K562 (cell line): ENCODE results near the gene TMEM132C. TPM values are rescaled to one million over a fixed set of nuclear protein-coding genes. Genes with fewer than 3 reads are reported as not detected.

Experiments used
- ATAC-seq: fragments of 200-7000 bp; cut with Tn5 transposase; 3 replicates; pipeline ENCODE4 v1.9.1; 2020; ENCODE audit warnings: moderate library complexity
- BruUV-seq: library from RNA; stranded (reverse); fragments of 400-500 nt; replicated peaks from 2 replicates; lab custom pipeline; 2021; lab: Mats Ljungman, UMichigan
- CTCF ChIA-PET: fragments of 300-600 bp; formaldehyde crosslinking; extraction: SDS; loops from one replicate; lab custom pipeline; 2021; ENCODE audit warnings: low intra/inter-chr PET ratio; lab: Yijun Ruan, JAX
- POLR2A ChIA-PET: fragments of 300-600, 350-650 bp; sonication (Branson Sonifier 250); formaldehyde crosslinking; extraction: SDS; loops from one replicate; lab custom pipeline; 2021; ENCODE audit warnings: antibody characterized with exemption, inconsistent platforms; lab: Yijun Ruan, JAX
- DNase-seq, 4 experiments: peaks; one replicate each; pipeline versions ENCODE4 v3.0.0 to v3.0.0-alpha.2; 2011 to 2018; ENCODE audit warnings: low spot score in 3 of 4, mixed read lengths in 3 of 4; ENCODE audit errors: extremely low read depth in 1 of 4
- FAIRE-seq: peaks from 2 replicates; lab custom pipeline; 2011; peaks lifted over from hg19 to GRCh38; lab: Jason Lieb, UNC
- H2AFZ ChIP-seq: 2 replicates; pipeline ENCODE4 v1.6.0; 2011; ENCODE audit warnings: low read depth, low read length, control low read depth, inconsistent platforms
- H3K27ac ChIP-seq: fragments of 200-600 bp; 3 replicates; pipeline ENCODE4 v1.8.0; 2011; ENCODE audit warnings: low read depth, mild to moderate bottlenecking, control low read depth, inconsistent platforms, low read length, moderate library complexity, mixed read lengths; ENCODE audit errors: extremely low read depth
- H3K27me3 ChIP-seq, 2 experiments: fragments of 300-600 bp in 1 of 2; 2 replicates in 1 of 2; 3 replicates in 1 of 2; pipeline versions ENCODE4 v1.6.0 to v1.8.0; 2011; ENCODE audit warnings: inconsistent platforms in 2 of 2, low read length in 2 of 2, mild to moderate bottlenecking in 1 of 2, mixed read lengths in 1 of 2, moderate library complexity in 1 of 2; ENCODE audit not compliant: control insufficient read depth in 2 of 2, insufficient read depth in 2 of 2
- H3K36me3 ChIP-seq: fragments of 300-600 bp; 3 replicates; pipeline ENCODE4 v1.8.0; 2011; ENCODE audit warnings: mild to moderate bottlenecking, low read length, inconsistent platforms; ENCODE audit not compliant: control insufficient read depth, insufficient read depth
- H3K4me1 ChIP-seq, 2 experiments: fragments of 200-600 bp in 1 of 2; replicated peaks in 1 of 2; 2 replicates in 1 of 2; 3 replicates in 1 of 2; pipeline versions ENCODE4 v1.5.1 to v1.8.0; 2011; ENCODE audit warnings: inconsistent platforms in 2 of 2, low read length in 2 of 2, mild to moderate bottlenecking in 1 of 2, mixed read lengths in 1 of 2, moderate library complexity in 1 of 2; ENCODE audit not compliant: control insufficient read depth in 2 of 2, insufficient read depth in 2 of 2
- H3K4me2 ChIP-seq: 2 replicates; pipeline ENCODE4 v1.6.1; 2011; ENCODE audit warnings: low read length, control low read depth, inconsistent platforms, mixed read lengths; ENCODE audit not compliant: insufficient read depth
- H3K4me3 ChIP-seq: fragments of 200-600 bp; sonication (generic), shearing (Covaris generic); 2 replicates; pipeline ENCODE4 v1.5.1; 2016; ENCODE audit warnings: control low read depth, inconsistent platforms
- H3K79me2 ChIP-seq: fragments of 200-600 bp; 3 replicates; pipeline ENCODE4 v1.8.0; 2011; ENCODE audit warnings: low read length, inconsistent platforms; ENCODE audit not compliant: control insufficient read depth, insufficient read depth
- H3K9ac ChIP-seq, 2 experiments: 2 replicates each; pipeline versions ENCODE4 v1.6.0 to v1.6.1; 2011; ENCODE audit warnings: low read depth in 2 of 2, low read length in 2 of 2, control low read depth in 1 of 2, inconsistent platforms in 1 of 2, mild to moderate bottlenecking in 1 of 2, mixed read lengths in 1 of 2; ENCODE audit not compliant: insufficient read depth in 1 of 2
- H3K9me1 ChIP-seq: one replicate; pipeline ENCODE4 v1.6.0; 2011; ENCODE audit warnings: inconsistent platforms, mild to moderate bottlenecking, low read length, moderate library complexity; ENCODE audit not compliant: control insufficient read depth, insufficient read depth
- H3K9me3 ChIP-seq: replicated peaks from 2 replicates; pipeline ENCODE4 v1.5.1; 2011; ENCODE audit warnings: low read depth, low read length, inconsistent platforms; ENCODE audit not compliant: control insufficient read depth, insufficient read depth
- H4K20me1 ChIP-seq: replicated peaks from 2 replicates; pipeline ENCODE4 v1.6.1; 2011; ENCODE audit warnings: low read length, inconsistent platforms, mixed read lengths; ENCODE audit not compliant: control insufficient read depth, insufficient read depth
- FOXJ3 ChIP-seq: sonication (generic); formaldehyde crosslinking; IDR thresholded peaks from 2 replicates; pipeline ENCODE4 v1.4.0; 2020; ENCODE audit warnings: mild to moderate bottlenecking, missing genetic modification reagents
- KLF16 ChIP-seq: IDR thresholded peaks from 2 replicates; pipeline ENCODE4 v1.6.1; 2016; ENCODE audit warnings: antibody characterized with exemption
- MCM3 ChIP-seq: fragments of 450-650 bp; IDR thresholded peaks from 2 replicates; pipeline ENCODE4 v1.6.1; 2016
- MNT ChIP-seq, 2 experiments: fragments of 450-650 bp; conservative IDR thresholded peaks; 2 replicates each; pipeline ENCODE4 v1.6.1; 2017; ENCODE audit warnings: mild to moderate bottlenecking in 2 of 2, moderate library complexity in 2 of 2
- RAD21 ChIP-seq, 2 experiments: fragments of 250-450 bp in 1 of 2; fragments of 450-650 bp in 1 of 2; sonication (Bioruptor Pico) in 1 of 2; formaldehyde crosslinking in 1 of 2; IDR thresholded peaks in 1 of 2; conservative IDR thresholded peaks in 1 of 2; 2 replicates each; pipeline versions ENCODE4 v1.4.0 to v1.8.0; 2020 to 2022; ENCODE audit warnings: mild to moderate bottlenecking in 2 of 2, moderate library complexity in 1 of 2
- TGIF2 ChIP-seq: sonication (generic); formaldehyde crosslinking; IDR thresholded peaks from 2 replicates; pipeline ENCODE4 v1.8.1; 2022; ENCODE audit warnings: mild to moderate bottlenecking, missing genetic modification reagents, moderate library complexity
- WGBS: fragments of 100-300 bp; shearing (Covaris generic); methylation state at CpG from one replicate; pipeline ENCODE4 v1.1.6; 2016; ENCODE audit warnings: low coverage, mixed read lengths; ENCODE audit not compliant: insufficient coverage; ENCODE audit errors: missing lambda C conversion rate; 5-methylcytosine and 5-hydroxymethylcytosine counted together
- in situ Hi-C: fragments of 300-500 bp; cut with MboI; formaldehyde crosslinking; loops from 4 replicates; pipeline ENCODE4 v1.15.0; 2018; ENCODE audit warnings: inconsistent platforms, mixed read lengths
- intact Hi-C: fragments of 100-400 bp; cut with micrococcal nuclease; formaldehyde crosslinking; loops from 2 replicates; pipeline ENCODE4 v1.14.2; 2022
- polyA plus RNA-seq, 8 experiments: library from polyadenylated mRNA; depleted of rRNA in 4 of 8; stranded (reverse) in 5 of 8; unstranded in 3 of 8; fragments of >200 nt; fragmentation: Nextera tagmentation in 2 of 8; fragmentation: Illumina TruSeq in 1 of 8; extraction: Ambion mirVana in 2 of 8; extraction: Trizol in 1 of 8; gene quantifications; 2 replicates each; pipeline versions ENCODE4 v1.2.1 to v1.2.3, GENCODE V29; 2011 to 2014; ENCODE audit warnings: inconsistent platforms in 1 of 8, missing spikeins in 1 of 8
- total RNA-seq, 7 experiments: library from RNA; depleted of rRNA in 6 of 7; stranded (reverse); fragments of >200 nt in 6 of 7; fragmentation: Illumina TruSeq in 2 of 7; extraction: Trizol in 2 of 7; gene quantifications; 2 replicates each; pipeline versions ENCODE4 v1.2.1 to v1.2.3, GENCODE V29; 2011 to 2021; ENCODE audit warnings: low replicate concordance in 1 of 7

Gene TMEM132C
- total and polyA plus RNA-seq, 9 of the 15 experiments (the other 6 are each of a cell fraction or from before 2014, with no cell fraction given), result not detected

- Histone ChIP-seq H3K4me2 (no peak overlapping the region), H3K9me3 (no peaks in the 10 kb centered on the region), H3K27ac (no peak overlapping the region), H3K36me3 (no peaks in the 10 kb centered on the region), H2AFZ (no peak overlapping the region), H3K4me1 (no peaks in the 10 kb centered on the region; a peak in 1 of 5 replicates), H3K27me3 (peaks cover 2 to 13% of the 10 kb centered on the region in 2 experiments; a peak in 3 of 5 replicates), H3K9me1 (no peaks in the 10 kb centered on the region), H4K20me1 (no peaks in the 10 kb centered on the region), H3K79me2 (no peaks in the 10 kb centered on the region), H3K9ac (no peak overlapping the region), H3K4me3 (no peak overlapping the region)
- POLR2A ChIA-PET, result no interaction called here
- CTCF ChIA-PET, result no interaction called here
- FAIRE-seq (no peak), ATAC-seq (no peak), DNase-seq (no peak)
- in situ Hi-C loops (no loop called here), intact Hi-C loops (no loop called here)
- TF ChIP-seq TGIF2 (CRISPR knock-in tag) (no peak), MNT (conservative IDR thresholded peaks at IDR 0.05) (no peak)
- 0% methylated on average over 8 of the region's 8 CpGs for whole genome bisulfite sequencing
- BruUV-seq, result no TSS peak
Measured at GRCh38 chr12:128727461-128727860, 460.5 kb downstream of the TMEM132C start.

GRCh38 chr12:128727999-128728398, 461.0 kb downstream of the TMEM132C start:
- BruUV-seq, result no TSS peak
- TF ChIP-seq KLF16, result no peak
- no peak for TF ChIP-seq FOXJ3 (CRISPR knock-in tag)
- TF ChIP-seq MCM3, result no peak
- TF ChIP-seq RAD21 (CRISPR knock-in tag; conservative IDR thresholded peaks at IDR 0.05 in 1 of 2, IDR thresholded peaks at IDR 0.05 in 1 of 2), result no peak
- 0% methylated on average over 4 of the region's 4 CpGs for WGBS

More at GRCh38 chr12:128727999-128728398, 461.0 kb downstream of the TMEM132C start:
- intact Hi-C loops (no loop called here), in situ Hi-C loops (no loop called here)
- Histone ChIP-seq H3K4me1 (no peaks in the 10 kb centered on the region; a peak in 1 of 5 replicates), H3K27me3 (peaks cover 2 to 13% of the 10 kb centered on the region in 2 experiments; a peak in 3 of 5 replicates), H3K36me3 (no peaks in the 10 kb centered on the region), H3K9me3 (no peaks in the 10 kb centered on the region), H3K4me2 (no peak overlapping the region), H3K27ac (no peak overlapping the region), H3K9me1 (no peaks in the 10 kb centered on the region), H4K20me1 (no peaks in the 10 kb centered on the region), H3K4me3 (no peak overlapping the region), H3K9ac (no peak overlapping the region), H2AFZ (no peak overlapping the region), H3K79me2 (no peaks in the 10 kb centered on the region)
- no peak for FAIRE-seq
- POLR2A ChIA-PET, result no interaction called here
- DNase-seq, result no peak
- CTCF ChIA-PET, result no interaction called here
- ATAC-seq, result no peak
